CD1c-positive myeloid dendritic cell (primary cell): ENCODE data around the gene TBX1.

Source experiments
- DNase-seq: peaks from one replicate; pipeline ENCODE4 v3.0.0-alpha.2; 2016; ENCODE audit errors: extremely low spot score

TBX1 gene

GRCh38 chr22:19811811-19812771, 51.5 kb downstream of the TBX1 start:
- DNase-seq, result no peak

- DNase-seq, result no peak
Measured at GRCh38 chr22:19812910-19813309, 52.3 kb downstream of the TBX1 start.

- DNase-seq, result no peak
Measured at GRCh38 chr22:19814428-19814827, 53.9 kb downstream of the TBX1 start.

- no peak for DNase-seq
Measured at GRCh38 chr22:19815093-19815822, 54.7 kb downstream of the TBX1 start.

- no peak for DNase-seq
Measured at GRCh38 chr22:19815823-19816290, 55.3 kb downstream of the TBX1 start.

- no peak for DNase-seq
Measured at GRCh38 chr22:19816372-19817119, 56.0 kb downstream of the TBX1 start.
